Esophagus muscularis mucosa (tissue), 4 donors: ENCODE data around the gene IRF2BP2.

Experiments used
- CTCF ChIP-seq, 3 experiments: fragments of 200-600 bp in 2 of 3; fragments of 450-650 bp in 1 of 3; sonication (generic) in 2 of 3; IDR thresholded peaks; one replicate each; pipeline ENCODE4 v1.5.1; 2017 to 2019; ENCODE audit warnings: antibody characterized with exemption in 3 of 3, mild to moderate bottlenecking in 2 of 3, moderate library complexity in 1 of 3
- EP300 ChIP-seq: sonication (generic); formaldehyde crosslinking; IDR thresholded peaks from one replicate; pipeline ENCODE4 v1.6.1; 2017; ENCODE audit warnings: antibody characterized with exemption
- POLR2A ChIP-seq: fragments of 450-650 bp; IDR thresholded peaks from one replicate; pipeline ENCODE4 v1.6.1; 2017; ENCODE audit warnings: antibody characterized with exemption, moderate library complexity, mild to moderate bottlenecking, low read depth
- POLR2AphosphoS5 ChIP-seq, 2 donors: sonication (generic); formaldehyde crosslinking; IDR thresholded peaks; one replicate each; pipeline ENCODE4 v1.6.1; 2017; ENCODE audit warnings: antibody characterized with exemption in 2 of 2

- TF ChIP-seq CTCF (IDR thresholded peaks at IDR 0.05) (no peak), POLR2A (no peak), POLR2AphosphoS5 (IDR thresholded peaks at IDR 0.05) (peak; percentile 20 to 64), EP300 (no peak)
Observed at GRCh38 chr1:234582186-234582585, 27.8 kb downstream of the IRF2BP2 start.
